K562 (cell line): ENCODE measurements around the gene LYPD4. TPM values are rescaled to one million over a fixed set of nuclear protein-coding genes. Genes with fewer than 3 reads are reported as not detected.
A peak's percentile ranks its signal among the peaks of the same experiment; 100 is the strongest.

Experiments
- CBX1 ChIP-seq: sonication (generic); IDR thresholded peaks from 2 replicates; pipeline ENCODE4 v1.6.1; 2016; ENCODE audit warnings: antibody characterized with exemption, low read depth, mild to moderate bottlenecking
- CREB1 ChIP-seq, 2 experiments: sonication (generic) in 1 of 2; formaldehyde crosslinking in 1 of 2; IDR thresholded peaks; 2 replicates each; pipeline versions ENCODE4 v1.6.1 to v1.8.0; 2012 to 2022; ENCODE audit warnings: inconsistent platforms in 1 of 2, mild to moderate bottlenecking in 1 of 2, missing genetic modification reagents in 1 of 2, moderate library complexity in 1 of 2
- FOXK2 ChIP-seq, 2 experiments: fragments of 450-650 bp; IDR thresholded peaks in 1 of 2; conservative IDR thresholded peaks in 1 of 2; 2 replicates each; pipeline ENCODE4 v1.6.1; 2016; ENCODE audit warnings: low read depth in 2 of 2, mild to moderate bottlenecking in 1 of 2
- MIER1 ChIP-seq: fragments of 450-650 bp; IDR thresholded peaks from 2 replicates; pipeline ENCODE4 v1.6.1; 2016; ENCODE audit warnings: antibody characterized with exemption, mild to moderate bottlenecking, low read depth
- PHB2 ChIP-seq: fragments of 450-650 bp; IDR thresholded peaks from 2 replicates; pipeline ENCODE4 v1.6.1; 2017; ENCODE audit warnings: low read depth
- RB1 ChIP-seq: fragments of 450-650 bp; IDR thresholded peaks from 2 replicates; pipeline ENCODE4 v1.6.1; 2017; ENCODE audit warnings: low read depth, mild to moderate bottlenecking
- SIN3A ChIP-seq, 2 experiments: fragments of 150-350 bp in 1 of 2; IDR thresholded peaks; 2 replicates each; pipeline ENCODE4 v1.6.1; 2011 to 2016; ENCODE audit warnings: borderline replicate concordance in 2 of 2, low read depth in 2 of 2, low read length in 2 of 2, mild to moderate bottlenecking in 2 of 2, moderate library complexity in 2 of 2; ENCODE audit not compliant: control insufficient read depth in 1 of 2
- TAF1 ChIP-seq: IDR thresholded peaks from 2 replicates; pipeline ENCODE4 v1.6.1; 2011; ENCODE audit warnings: mild to moderate bottlenecking, low read length, moderate library complexity; ENCODE audit not compliant: insufficient read depth, control insufficient read depth, severe bottlenecking; ENCODE audit errors: extremely low read depth
- ZNF431 ChIP-seq: sonication (generic); formaldehyde crosslinking; IDR thresholded peaks from 2 replicates; pipeline ENCODE4 v1.8.0; 2022; ENCODE audit warnings: mild to moderate bottlenecking, missing genetic modification reagents
- polyA plus RNA-seq, 8 experiments: library from polyadenylated mRNA; depleted of rRNA in 4 of 8; stranded (reverse) in 5 of 8; unstranded in 3 of 8; fragments of >200 nt; fragmentation: Nextera tagmentation in 2 of 8; fragmentation: Illumina TruSeq in 1 of 8; extraction: Ambion mirVana in 2 of 8; extraction: Trizol in 1 of 8; gene quantifications; 2 replicates each; pipeline versions ENCODE4 v1.2.1 to v1.2.3, GENCODE V29; 2011 to 2014; ENCODE audit warnings: inconsistent platforms in 1 of 8, missing spikeins in 1 of 8
- total RNA-seq, 7 experiments: library from RNA; depleted of rRNA in 6 of 7; stranded (reverse); fragments of >200 nt in 6 of 7; fragmentation: Illumina TruSeq in 2 of 7; extraction: Trizol in 2 of 7; gene quantifications; 2 replicates each; pipeline versions ENCODE4 v1.2.1 to v1.2.3, GENCODE V29; 2011 to 2021; ENCODE audit warnings: low replicate concordance in 1 of 7
- TF ChIP-seq, protein P1 (sequence below): fragments of 450-650 bp; IDR thresholded peaks from 2 replicates; pipeline ENCODE4 v1.6.1; 2016; ENCODE audit warnings: mild to moderate bottlenecking, moderate library complexity
- TF ChIP-seq, protein P2 (sequence below), 2 experiments: fragments of 450-650 bp in 1 of 2; sonication (generic) in 1 of 2; formaldehyde crosslinking in 1 of 2; IDR thresholded peaks in 1 of 2; conservative IDR thresholded peaks in 1 of 2; 2 replicates each; pipeline versions ENCODE4 v1.6.1 to v1.8.1; 2016 to 2023; ENCODE audit warnings: mild to moderate bottlenecking in 2 of 2, moderate library complexity in 2 of 2, inconsistent platforms in 1 of 2, missing genetic modification reagents in 1 of 2
- TF ChIP-seq, protein P3 (sequence below): IDR thresholded peaks from 3 replicates; pipeline ENCODE4 v1.6.1; 2011; ENCODE audit warnings: borderline replicate concordance, mild to moderate bottlenecking; ENCODE audit not compliant: insufficient read length, insufficient read depth

The LYPD4 gene
- total and polyA plus RNA-seq, 9 of the 15 experiments (the other 6 are each of a cell fraction or from before 2014, with no cell fraction given), result 0.11 TPM; not detected in 8

DNA sequence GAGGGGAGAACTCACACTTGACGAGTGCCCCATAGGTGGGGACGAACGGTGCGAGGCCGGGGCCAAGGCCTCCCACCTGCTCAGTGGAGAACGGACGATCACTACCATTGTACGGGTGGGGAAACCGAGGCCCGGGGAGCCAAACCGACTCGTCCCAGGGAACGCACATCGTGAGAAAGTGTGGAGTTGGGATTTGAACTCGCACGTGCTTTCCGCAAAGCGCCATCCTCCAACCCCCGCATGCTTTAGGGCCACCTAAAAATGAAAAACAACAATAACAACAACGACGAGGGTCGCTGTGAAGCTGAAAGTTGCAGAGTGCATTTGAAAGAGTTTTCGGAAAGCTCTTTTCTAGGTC is 39.0 kb upstream of the LYPD4 start (continued):
- TF ChIP-seq, protein P1, sequence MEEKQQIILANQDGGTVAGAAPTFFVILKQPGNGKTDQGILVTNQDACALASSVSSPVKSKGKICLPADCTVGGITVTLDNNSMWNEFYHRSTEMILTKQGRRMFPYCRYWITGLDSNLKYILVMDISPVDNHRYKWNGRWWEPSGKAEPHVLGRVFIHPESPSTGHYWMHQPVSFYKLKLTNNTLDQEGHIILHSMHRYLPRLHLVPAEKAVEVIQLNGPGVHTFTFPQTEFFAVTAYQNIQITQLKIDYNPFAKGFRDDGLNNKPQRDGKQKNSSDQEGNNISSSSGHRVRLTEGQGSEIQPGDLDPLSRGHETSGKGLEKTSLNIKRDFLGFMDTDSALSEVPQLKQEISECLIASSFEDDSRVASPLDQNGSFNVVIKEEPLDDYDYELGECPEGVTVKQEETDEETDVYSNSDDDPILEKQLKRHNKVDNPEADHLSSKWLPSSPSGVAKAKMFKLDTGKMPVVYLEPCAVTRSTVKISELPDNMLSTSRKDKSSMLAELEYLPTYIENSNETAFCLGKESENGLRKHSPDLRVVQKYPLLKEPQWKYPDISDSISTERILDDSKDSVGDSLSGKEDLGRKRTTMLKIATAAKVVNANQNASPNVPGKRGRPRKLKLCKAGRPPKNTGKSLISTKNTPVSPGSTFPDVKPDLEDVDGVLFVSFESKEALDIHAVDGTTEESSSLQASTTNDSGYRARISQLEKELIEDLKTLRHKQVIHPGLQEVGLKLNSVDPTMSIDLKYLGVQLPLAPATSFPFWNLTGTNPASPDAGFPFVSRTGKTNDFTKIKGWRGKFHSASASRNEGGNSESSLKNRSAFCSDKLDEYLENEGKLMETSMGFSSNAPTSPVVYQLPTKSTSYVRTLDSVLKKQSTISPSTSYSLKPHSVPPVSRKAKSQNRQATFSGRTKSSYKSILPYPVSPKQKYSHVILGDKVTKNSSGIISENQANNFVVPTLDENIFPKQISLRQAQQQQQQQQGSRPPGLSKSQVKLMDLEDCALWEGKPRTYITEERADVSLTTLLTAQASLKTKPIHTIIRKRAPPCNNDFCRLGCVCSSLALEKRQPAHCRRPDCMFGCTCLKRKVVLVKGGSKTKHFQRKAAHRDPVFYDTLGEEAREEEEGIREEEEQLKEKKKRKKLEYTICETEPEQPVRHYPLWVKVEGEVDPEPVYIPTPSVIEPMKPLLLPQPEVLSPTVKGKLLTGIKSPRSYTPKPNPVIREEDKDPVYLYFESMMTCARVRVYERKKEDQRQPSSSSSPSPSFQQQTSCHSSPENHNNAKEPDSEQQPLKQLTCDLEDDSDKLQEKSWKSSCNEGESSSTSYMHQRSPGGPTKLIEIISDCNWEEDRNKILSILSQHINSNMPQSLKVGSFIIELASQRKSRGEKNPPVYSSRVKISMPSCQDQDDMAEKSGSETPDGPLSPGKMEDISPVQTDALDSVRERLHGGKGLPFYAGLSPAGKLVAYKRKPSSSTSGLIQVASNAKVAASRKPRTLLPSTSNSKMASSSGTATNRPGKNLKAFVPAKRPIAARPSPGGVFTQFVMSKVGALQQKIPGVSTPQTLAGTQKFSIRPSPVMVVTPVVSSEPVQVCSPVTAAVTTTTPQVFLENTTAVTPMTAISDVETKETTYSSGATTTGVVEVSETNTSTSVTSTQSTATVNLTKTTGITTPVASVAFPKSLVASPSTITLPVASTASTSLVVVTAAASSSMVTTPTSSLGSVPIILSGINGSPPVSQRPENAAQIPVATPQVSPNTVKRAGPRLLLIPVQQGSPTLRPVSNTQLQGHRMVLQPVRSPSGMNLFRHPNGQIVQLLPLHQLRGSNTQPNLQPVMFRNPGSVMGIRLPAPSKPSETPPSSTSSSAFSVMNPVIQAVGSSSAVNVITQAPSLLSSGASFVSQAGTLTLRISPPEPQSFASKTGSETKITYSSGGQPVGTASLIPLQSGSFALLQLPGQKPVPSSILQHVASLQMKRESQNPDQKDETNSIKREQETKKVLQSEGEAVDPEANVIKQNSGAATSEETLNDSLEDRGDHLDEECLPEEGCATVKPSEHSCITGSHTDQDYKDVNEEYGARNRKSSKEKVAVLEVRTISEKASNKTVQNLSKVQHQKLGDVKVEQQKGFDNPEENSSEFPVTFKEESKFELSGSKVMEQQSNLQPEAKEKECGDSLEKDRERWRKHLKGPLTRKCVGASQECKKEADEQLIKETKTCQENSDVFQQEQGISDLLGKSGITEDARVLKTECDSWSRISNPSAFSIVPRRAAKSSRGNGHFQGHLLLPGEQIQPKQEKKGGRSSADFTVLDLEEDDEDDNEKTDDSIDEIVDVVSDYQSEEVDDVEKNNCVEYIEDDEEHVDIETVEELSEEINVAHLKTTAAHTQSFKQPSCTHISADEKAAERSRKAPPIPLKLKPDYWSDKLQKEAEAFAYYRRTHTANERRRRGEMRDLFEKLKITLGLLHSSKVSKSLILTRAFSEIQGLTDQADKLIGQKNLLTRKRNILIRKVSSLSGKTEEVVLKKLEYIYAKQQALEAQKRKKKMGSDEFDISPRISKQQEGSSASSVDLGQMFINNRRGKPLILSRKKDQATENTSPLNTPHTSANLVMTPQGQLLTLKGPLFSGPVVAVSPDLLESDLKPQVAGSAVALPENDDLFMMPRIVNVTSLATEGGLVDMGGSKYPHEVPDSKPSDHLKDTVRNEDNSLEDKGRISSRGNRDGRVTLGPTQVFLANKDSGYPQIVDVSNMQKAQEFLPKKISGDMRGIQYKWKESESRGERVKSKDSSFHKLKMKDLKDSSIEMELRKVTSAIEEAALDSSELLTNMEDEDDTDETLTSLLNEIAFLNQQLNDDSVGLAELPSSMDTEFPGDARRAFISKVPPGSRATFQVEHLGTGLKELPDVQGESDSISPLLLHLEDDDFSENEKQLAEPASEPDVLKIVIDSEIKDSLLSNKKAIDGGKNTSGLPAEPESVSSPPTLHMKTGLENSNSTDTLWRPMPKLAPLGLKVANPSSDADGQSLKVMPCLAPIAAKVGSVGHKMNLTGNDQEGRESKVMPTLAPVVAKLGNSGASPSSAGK, result no peak; the same call in none of the 2 replicates
- TF ChIP-seq ZNF431 (CRISPR knock-in tag) (no peak; the same call in 1 of the 2 replicates), PHB2 (no peak), RB1 (peak; percentile 8; the same call in 1 of the 2 replicates), MIER1 (peak; percentile 37; the same call in 1 of the 2 replicates), FOXK2 (conservative IDR thresholded peaks at IDR 0.05 in 1 of 2, IDR thresholded peaks at IDR 0.05 in 1 of 2; ENCODE audit: low read depth in 2 of 2) (no peak), CBX1 (peak; percentile 20; the same call in 1 of the 2 replicates), CREB1 (IDR thresholded peaks at IDR 0.05) (no peak), CREB1 (CRISPR knock-in tag; IDR thresholded peaks at IDR 0.05) (no peak), SIN3A (IDR thresholded peaks at IDR 0.05; ENCODE audit: borderline replicate concordance in 2 of 2, control insufficient read depth in 1 of 2, low read depth in 2 of 2, low read length in 2 of 2) (0 out of 4 replicates have a peak, but pooled peaks of 1 of the 2 experiments have one; percentile 61), TAF1 (no peak)
- TF ChIP-seq, protein P2, sequence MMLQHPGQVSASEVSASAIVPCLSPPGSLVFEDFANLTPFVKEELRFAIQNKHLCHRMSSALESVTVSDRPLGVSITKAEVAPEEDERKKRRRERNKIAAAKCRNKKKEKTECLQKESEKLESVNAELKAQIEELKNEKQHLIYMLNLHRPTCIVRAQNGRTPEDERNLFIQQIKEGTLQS (IDR thresholded peaks at IDR 0.05), result no peak
- TF ChIP-seq, protein P2 (CRISPR knock-in tag; conservative IDR thresholded peaks at IDR 0.05), result 0 out of 2 replicates have a peak, but pooled peaks have one; percentile 31
- TF ChIP-seq, protein P3, sequence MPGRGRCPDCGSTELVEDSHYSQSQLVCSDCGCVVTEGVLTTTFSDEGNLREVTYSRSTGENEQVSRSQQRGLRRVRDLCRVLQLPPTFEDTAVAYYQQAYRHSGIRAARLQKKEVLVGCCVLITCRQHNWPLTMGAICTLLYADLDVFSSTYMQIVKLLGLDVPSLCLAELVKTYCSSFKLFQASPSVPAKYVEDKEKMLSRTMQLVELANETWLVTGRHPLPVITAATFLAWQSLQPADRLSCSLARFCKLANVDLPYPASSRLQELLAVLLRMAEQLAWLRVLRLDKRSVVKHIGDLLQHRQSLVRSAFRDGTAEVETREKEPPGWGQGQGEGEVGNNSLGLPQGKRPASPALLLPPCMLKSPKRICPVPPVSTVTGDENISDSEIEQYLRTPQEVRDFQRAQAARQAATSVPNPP, result no peak
